Femur (tissue), 1 donor: ENCODE results near the gene RADIL.
A peak's percentile ranks its signal among the peaks of the same experiment; 100 is the strongest.

Experiments
- DNase-seq: peaks from one replicate; pipeline ENCODE4 v3.0.0-alpha.2; 2017

The RADIL gene

GRCh38 chr7:4753598-4754432 is 129.7 kb downstream of the RADIL start:
- peak; percentile 78 for DNase-seq

- no peak for DNase-seq
Measured at GRCh38 chr7:4751398-4751947, 132.0 kb downstream of the RADIL start.

GRCh38 chr7:4749798-4750197 is 133.7 kb downstream of the RADIL start:
- no peak for DNase-seq

- no peak for DNase-seq
Measured at GRCh38 chr7:4749363-4749762, 134.2 kb downstream of the RADIL start.
